NCI-H1694 (cell line): Measurements from ENCODE around the gene GALNT6.

Experiments
- DNase-seq: peaks from one replicate; lab custom pipeline; 2025; lab: John Stamatoyannopoulos, UW

Gene GALNT6

GRCh38 chr12:51381226-51382079 is 9.8 kb downstream of the GALNT6 start:
- DNase-seq: no peak

GRCh38 chr12:51379571-51379970 is 11.6 kb downstream of the GALNT6 start:
- no peak for DNase-seq

GRCh38 chr12:51378749-51379148 is 12.5 kb downstream of the GALNT6 start:
- no peak for DNase-seq

GRCh38 chr12:51377099-51377984 is 13.9 kb downstream of the GALNT6 start:
- no peak for DNase-seq

- DNase-seq: no peak
Measured at GRCh38 chr12:51374856-51375255, 16.4 kb downstream of the GALNT6 start.

GRCh38 chr12:51374361-51374760 is 16.8 kb downstream of the GALNT6 start:
- DNase-seq: no peak

- no peak for DNase-seq
Measured at GRCh38 chr12:51373187-51373586, 18.0 kb downstream of the GALNT6 start.

GRCh38 chr12:51372021-51372420 is 19.2 kb downstream of the GALNT6 start:
- no peak for DNase-seq

- DNase-seq: no peak
Measured at GRCh38 chr12:51371295-51371953, 19.8 kb downstream of the GALNT6 start.

- DNase-seq: no peak
Measured at GRCh38 chr12:51370667-51371066, 20.5 kb downstream of the GALNT6 start.

GRCh38 chr12:51369581-51369980 is 21.6 kb downstream of the GALNT6 start:
- DNase-seq: no peak

GRCh38 chr12:51368640-51369517 is 22.3 kb downstream of the GALNT6 start:
- DNase-seq: no peak

GRCh38 chr12:51365276-51365675 is 25.9 kb downstream of the GALNT6 start:
- no peak for DNase-seq

GRCh38 chr12:51364001-51364400 is 27.2 kb downstream of the GALNT6 start:
- no peak for DNase-seq

GRCh38 chr12:51362747-51363342 is 28.4 kb downstream of the GALNT6 start:
- no peak for DNase-seq

- DNase-seq: no peak
Measured at GRCh38 chr12:51362307-51362706, 28.9 kb downstream of the GALNT6 start.

- DNase-seq: no peak
Measured at GRCh38 chr12:51361161-51362016, 29.8 kb downstream of the GALNT6 start.

GRCh38 chr12:51360315-51360714 is 30.9 kb downstream of the GALNT6 start:
- DNase-seq: no peak

GRCh38 chr12:51359851-51360250 is 31.4 kb downstream of the GALNT6 start:
- DNase-seq: no peak

- DNase-seq: no peak
Measured at GRCh38 chr12:51358496-51358895, 32.7 kb downstream of the GALNT6 start.
